Rectal smooth muscle tissue (tissue), 1 donor: ENCODE data around the gene TSHB.
A peak's percentile ranks its signal among the peaks of the same experiment; 100 is the strongest.

Experiments used
- H3K27ac ChIP-seq: one replicate; pipeline ENCODE4 v1.7.0; 2013; ENCODE audit warnings: low read depth, low read length, inconsistent platforms
- H3K27me3 ChIP-seq: one replicate; pipeline ENCODE4 v1.7.0; 2013; ENCODE audit warnings: low read length; ENCODE audit not compliant: control insufficient read depth, insufficient read depth
- H3K36me3 ChIP-seq: one replicate; pipeline ENCODE4 v1.7.0; 2013; ENCODE audit warnings: low read length; ENCODE audit not compliant: control insufficient read depth, insufficient read depth
- H3K4me1 ChIP-seq: one replicate; pipeline ENCODE4 v1.7.0; 2013; ENCODE audit warnings: low read length; ENCODE audit not compliant: control insufficient read depth, insufficient read depth
- H3K4me3 ChIP-seq: one replicate; pipeline ENCODE4 v1.7.0; 2013; ENCODE audit warnings: low read length
- H3K9ac ChIP-seq: one replicate; pipeline ENCODE4 v1.7.0; 2013; ENCODE audit warnings: low read length

The TSHB gene

DNA sequence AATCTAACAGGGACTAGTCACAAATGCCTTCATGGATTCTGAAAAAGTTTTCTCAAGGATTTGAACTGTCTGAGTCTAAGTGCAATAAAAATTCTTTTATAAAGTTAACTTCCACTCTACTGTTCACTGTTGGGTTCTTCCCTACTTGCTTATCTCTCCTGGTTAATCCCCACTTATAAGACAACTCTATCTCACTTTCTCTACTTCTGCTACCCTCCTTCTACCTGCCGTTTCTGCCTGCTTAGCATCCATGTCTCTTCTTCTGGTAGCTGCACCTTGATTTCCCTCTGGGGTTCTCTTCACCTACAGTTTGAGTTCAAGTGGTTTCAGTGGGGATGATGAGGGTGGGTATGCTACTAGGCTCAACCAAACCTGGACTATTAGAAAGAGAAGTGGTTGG is 6.0 kb downstream of the TSHB start:
- Histone ChIP-seq H3K27me3 (no peaks in the 10 kb centered on the region), H3K4me3 (no peak overlapping the region), H3K4me1 (peaks cover 5% of the 10 kb centered on the region), H3K36me3 (no peaks in the 10 kb centered on the region), H3K27ac (no peak overlapping the region), H3K9ac (no peak overlapping the region)

DNA sequence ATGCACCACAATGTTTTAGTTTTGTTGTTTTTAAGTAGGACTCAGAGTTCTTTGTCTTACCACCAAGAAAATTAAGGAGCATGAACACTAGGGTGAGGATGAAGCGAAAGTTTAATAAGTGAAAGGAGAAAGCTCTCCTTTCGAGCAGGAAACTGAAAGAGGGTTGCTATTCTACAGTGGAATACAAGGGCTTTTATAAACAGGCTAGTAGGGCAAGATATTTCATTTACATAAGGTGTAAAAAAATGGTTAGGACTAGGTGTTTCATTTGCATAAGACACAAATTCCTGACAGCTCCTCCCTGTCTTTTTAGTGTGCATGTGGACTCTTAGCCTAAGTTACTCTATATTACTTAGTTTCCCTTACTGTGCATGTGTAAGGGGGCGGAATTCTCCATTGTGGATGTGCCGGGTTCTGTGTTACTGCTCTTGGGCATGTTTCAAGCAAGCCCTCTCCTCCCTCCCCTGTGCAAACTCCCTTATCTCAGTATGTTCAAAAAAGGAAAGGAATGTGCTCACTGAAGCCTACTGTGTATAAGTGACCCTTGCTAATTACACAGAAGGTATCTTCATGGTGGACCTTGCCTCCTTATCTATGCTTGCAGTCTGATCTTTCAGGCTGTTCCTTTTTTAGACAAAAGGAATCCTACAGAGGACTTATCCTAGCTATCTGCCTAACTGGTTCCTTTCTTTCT is 7.3 kb downstream of the TSHB start:
- Histone ChIP-seq H3K27ac (peak overlapping the region; percentile 34), H3K27me3 (no peaks in the 10 kb centered on the region), H3K4me1 (peaks cover 5% of the 10 kb centered on the region), H3K4me3 (no peak overlapping the region), H3K36me3 (no peaks in the 10 kb centered on the region), H3K9ac (no peak overlapping the region)

DNA sequence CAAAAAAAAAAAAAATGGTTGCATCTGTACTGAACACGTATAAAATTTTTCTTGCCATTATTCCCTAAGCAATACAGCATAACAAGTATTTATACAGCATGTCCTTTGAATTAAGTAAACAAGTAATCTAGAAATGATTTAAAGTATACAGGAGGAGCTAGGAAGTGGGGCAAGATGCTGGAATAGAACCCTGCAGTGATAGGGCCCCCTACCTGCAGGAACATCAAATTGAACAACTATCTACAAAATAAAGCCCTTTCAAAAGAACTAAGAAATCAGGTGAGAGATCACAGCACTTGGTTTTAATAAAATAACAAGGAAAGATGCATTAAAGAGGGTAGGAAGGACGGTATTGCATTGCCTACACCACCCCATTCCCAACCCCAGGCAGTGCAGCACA is 10.9 kb downstream of the TSHB start:
- H3K27ac ChIP-seq, result no peak overlapping the region
- no peaks in the 10 kb centered on the region for H3K27me3 ChIP-seq
- no peak overlapping the region for H3K9ac ChIP-seq
- no peaks in the 10 kb centered on the region for H3K36me3 ChIP-seq
- no peak overlapping the region for H3K4me3 ChIP-seq
- peaks cover 5% of the 10 kb centered on the region for H3K4me1 ChIP-seq

DNA sequence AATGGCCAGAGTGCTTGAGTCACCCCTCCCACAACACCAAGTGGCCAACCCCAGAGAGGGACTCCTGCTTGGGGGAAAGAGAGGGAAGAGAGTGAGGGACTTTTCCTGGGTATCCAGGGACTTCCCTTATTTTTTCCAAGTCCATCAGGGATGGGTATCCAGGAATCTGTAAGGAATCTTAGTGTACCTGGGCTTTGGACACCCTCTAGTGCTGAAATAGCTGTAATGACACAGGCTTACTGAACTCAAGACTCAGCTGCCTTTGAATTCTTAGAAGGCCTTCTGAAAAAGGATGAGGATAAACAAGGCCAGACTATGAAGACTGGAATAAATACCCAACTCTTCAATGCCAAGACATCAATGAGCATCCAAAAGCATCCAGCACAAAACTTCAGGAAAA is 12.0 kb downstream of the TSHB start:
- Histone ChIP-seq H3K4me1 (peaks cover 5% of the 10 kb centered on the region), H3K27ac (no peak overlapping the region), H3K4me3 (no peak overlapping the region), H3K27me3 (no peaks in the 10 kb centered on the region), H3K36me3 (no peaks in the 10 kb centered on the region), H3K9ac (no peak overlapping the region)

DNA sequence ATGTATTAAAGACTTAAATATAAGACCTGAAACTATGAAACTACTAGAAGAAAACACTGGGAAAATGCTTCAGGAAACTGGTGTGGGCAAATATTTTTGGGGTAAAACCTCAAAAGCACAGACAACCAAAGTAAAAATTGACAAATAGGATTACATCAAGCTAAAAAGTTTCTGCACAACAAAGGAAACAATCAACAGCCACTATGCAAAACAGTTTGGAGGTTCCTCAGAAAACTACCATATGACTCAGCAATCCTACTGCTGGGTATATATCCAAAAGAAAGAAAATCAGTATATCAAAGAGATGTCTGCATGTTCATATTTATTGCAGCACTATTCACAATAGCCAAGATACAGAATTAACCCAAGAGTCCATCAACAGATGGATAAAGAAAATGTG is 17.1 kb downstream of the TSHB start:
- H3K27me3 ChIP-seq, result no peaks in the 10 kb centered on the region
- H3K4me1 ChIP-seq, result no peaks in the 10 kb centered on the region
- no peaks in the 10 kb centered on the region for H3K36me3 ChIP-seq
- H3K9ac ChIP-seq, result no peak overlapping the region
- no peak overlapping the region for H3K27ac ChIP-seq
- no peak overlapping the region for H3K4me3 ChIP-seq

DNA sequence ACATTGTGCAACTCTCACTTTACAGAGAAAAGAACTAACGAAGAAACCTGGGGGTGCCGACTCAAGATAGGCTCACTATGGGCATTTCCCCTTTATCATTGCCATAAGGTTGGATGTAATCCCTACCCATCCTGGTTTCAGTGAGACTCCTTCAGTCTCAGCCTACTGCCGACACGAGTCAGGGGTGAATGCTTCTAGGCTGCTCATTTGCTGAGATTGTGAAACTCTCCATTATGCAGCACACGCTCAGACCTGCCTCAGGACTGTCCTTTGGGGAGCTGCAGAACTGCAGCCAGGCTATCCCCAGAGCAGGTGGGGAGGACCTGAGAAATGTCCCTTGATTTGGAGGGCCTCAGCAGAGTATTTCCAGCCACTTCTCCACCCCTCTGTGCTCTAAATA is 22.2 kb downstream of the TSHB start:
- Histone ChIP-seq H3K4me1 (peaks cover 8% of the 10 kb centered on the region), H3K4me3 (no peak overlapping the region), H3K36me3 (no peaks in the 10 kb centered on the region), H3K27me3 (no peaks in the 10 kb centered on the region), H3K9ac (no peak overlapping the region), H3K27ac (no peak overlapping the region)

DNA sequence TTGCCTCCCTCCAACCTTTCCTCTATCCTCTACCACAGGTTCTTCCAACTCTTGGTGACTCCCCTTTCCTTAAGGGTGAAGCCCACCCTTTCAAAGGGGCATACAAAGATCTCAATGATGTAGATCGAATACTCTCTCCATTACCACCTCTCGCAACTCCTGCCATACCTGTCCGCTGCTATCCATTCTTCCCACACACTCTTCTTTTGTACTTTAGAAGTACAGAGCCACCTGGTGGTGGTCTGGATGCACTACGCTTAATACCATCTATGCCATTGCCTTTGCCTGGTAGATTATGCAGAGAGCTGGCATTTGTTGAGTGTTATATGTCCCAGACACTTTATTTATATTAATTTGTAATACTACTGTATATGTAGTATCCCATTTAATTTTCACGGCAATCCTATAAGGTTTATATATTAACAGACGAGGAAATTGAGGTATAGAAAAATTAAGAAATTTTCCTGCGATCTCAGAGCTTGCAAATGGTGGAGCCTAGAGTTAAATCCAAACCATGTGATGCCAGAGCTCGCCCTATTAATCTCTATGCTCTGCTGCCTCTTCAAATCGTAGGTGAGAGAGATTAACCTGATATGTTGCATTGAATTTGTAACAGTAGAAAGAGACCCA is 22.9 kb downstream of the TSHB start:
- Histone ChIP-seq H3K4me1 (peaks cover 12% of the 10 kb centered on the region), H3K9ac (no peak overlapping the region), H3K4me3 (no peak overlapping the region), H3K27ac (no peak overlapping the region), H3K27me3 (no peaks in the 10 kb centered on the region), H3K36me3 (peaks cover 5% of the 10 kb centered on the region)

DNA sequence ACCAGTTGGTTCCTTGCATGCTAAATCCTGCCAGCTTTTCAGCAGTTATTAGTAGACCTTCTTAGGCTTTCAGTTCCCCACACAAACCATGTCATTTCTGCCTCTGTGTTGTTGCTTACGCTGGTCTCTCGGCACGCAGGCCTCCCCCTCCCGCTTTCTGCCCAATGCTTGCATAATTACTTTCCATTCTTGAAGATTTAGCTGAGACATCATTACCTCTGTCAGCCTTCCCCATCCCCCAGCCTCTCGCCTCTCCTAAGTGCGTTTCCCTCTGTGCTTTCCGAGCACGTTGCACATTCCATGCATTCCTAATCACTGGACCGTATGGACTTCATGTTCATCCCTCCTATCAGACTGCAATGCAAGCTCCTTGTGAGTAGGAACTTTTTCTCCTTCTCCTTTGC is 26.8 kb downstream of the TSHB start:
- Histone ChIP-seq H3K4me3 (no peak overlapping the region), H3K36me3 (peaks cover 6% of the 10 kb centered on the region), H3K27me3 (no peaks in the 10 kb centered on the region), H3K4me1 (peaks cover 12% of the 10 kb centered on the region), H3K27ac (peak overlapping the region; percentile 42), H3K9ac (no peak overlapping the region)

DNA sequence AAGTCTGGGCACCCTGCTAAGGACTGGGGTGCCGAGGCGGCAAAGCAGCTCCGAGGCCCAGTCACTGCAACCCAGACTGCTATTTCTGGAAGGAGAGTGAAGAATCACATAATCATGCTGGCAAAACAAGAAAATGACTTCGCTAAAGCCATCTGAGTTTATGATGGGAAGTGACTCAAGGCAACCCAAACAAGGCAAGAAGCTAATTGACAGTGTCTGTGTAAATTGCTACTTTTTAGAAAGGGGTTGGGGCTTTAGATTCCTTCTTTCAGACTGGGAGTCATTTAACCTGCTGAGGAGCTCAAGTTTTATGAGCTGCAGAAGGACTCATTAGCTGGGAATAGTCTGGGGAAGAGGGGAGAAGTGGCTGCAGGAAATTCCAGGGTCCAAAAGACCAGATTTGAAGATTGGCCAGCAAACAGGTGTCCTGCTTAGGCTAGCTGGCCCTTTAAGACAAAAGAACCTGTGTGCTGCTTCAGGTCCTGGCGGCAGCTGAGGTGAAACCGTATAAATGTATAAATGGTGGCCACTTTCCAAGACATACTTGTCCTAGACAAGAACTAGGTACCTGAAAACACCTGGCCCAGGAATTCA is 28.1 kb downstream of the TSHB start:
- peaks cover 6% of the 10 kb centered on the region for H3K36me3 ChIP-seq

DNA sequence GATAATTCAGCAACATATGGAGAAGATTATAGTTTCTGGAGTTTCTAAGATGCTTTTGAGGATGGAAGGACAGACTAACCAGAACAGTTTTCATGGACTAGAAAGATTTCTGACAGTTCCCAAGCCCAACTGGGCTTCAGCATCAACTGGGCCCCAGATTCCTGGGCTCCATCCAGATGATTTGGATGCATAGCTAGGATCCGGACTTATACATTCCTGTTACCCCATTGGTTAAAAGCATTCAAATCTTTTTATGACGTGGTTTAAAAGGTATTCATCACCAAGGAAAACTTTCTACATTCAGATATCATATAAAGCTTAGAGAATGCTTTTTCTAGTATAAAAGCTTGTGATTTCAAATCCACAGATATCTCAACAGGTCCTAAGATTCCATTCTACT is 29.7 kb downstream of the TSHB start:
- Histone ChIP-seq H3K4me3 (no peak overlapping the region), H3K4me1 (peaks cover 12% of the 10 kb centered on the region), H3K27ac (no peak overlapping the region), H3K9ac (no peak overlapping the region), H3K36me3 (peaks cover 6% of the 10 kb centered on the region), H3K27me3 (no peaks in the 10 kb centered on the region)

More for the DNA sequence above, 28.1 kb downstream of the TSHB start:
- H3K4me3 ChIP-seq, result no peak overlapping the region
- H3K27me3 ChIP-seq, result no peaks in the 10 kb centered on the region
- H3K9ac ChIP-seq, result no peak overlapping the region
- no peak overlapping the region for H3K27ac ChIP-seq
- peaks cover 12% of the 10 kb centered on the region for H3K4me1 ChIP-seq

DNA sequence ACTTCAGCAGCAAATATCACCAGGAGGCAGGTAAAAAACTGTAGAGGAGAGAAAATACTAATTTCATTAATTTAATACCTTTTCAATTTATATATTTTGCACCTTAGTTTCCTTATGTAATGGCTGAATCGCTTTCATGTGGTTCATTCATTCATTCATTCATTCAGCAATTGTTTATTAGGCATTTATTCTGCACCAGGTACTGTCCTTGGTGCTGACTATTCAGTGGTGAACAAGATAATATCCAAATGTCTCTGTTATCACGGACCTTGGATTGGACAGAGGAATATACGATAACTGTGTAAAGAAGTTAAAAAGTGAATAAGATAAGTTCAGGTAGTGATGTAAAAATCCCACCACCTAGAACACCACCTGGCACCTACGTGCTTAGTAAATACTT is 30.9 kb downstream of the TSHB start:
- Histone ChIP-seq H3K4me3 (no peak overlapping the region), H3K4me1 (peaks cover 12% of the 10 kb centered on the region), H3K9ac (no peak overlapping the region), H3K27me3 (no peaks in the 10 kb centered on the region), H3K27ac (no peak overlapping the region), H3K36me3 (peaks cover 6% of the 10 kb centered on the region)

DNA sequence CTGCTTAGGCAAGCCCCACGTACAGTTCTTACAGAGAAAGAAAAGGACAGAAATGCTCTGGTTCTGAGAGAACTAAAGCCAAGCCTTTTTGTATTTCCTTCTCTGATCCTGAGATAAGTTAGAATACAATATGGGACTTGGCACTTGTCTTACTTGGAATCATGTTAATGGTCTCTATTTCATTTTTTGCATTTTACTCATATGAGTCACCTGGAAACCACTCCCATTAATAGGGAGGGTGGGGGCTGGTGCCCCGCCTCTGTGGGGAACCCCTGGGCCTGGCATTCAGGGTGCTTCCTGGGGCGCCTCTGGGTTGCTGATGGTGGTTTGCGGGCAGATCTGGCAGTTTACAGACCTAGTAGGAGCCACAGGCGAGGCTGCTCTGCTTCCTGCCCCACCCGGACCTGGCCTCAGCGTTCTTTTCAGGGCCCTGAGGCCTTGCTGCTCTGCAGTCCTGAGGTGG is 32.9 kb downstream of the TSHB start:
- H3K27me3 ChIP-seq, result no peaks in the 10 kb centered on the region
- peaks cover 4% of the 10 kb centered on the region for H3K4me1 ChIP-seq
- peaks cover 1% of the 10 kb centered on the region for H3K36me3 ChIP-seq
- no peak overlapping the region for H3K9ac ChIP-seq
- no peak overlapping the region for H3K4me3 ChIP-seq
- H3K27ac ChIP-seq, result no peak overlapping the region
